ENCODE data around the gene KRT24. TPM values are rescaled to one million over a fixed set of nuclear protein-coding genes. Genes with fewer than 3 reads are reported as not detected.

Gene KRT24
- total RNA-seq, 1 experiment from 2014 or later, result not detected

DNA sequence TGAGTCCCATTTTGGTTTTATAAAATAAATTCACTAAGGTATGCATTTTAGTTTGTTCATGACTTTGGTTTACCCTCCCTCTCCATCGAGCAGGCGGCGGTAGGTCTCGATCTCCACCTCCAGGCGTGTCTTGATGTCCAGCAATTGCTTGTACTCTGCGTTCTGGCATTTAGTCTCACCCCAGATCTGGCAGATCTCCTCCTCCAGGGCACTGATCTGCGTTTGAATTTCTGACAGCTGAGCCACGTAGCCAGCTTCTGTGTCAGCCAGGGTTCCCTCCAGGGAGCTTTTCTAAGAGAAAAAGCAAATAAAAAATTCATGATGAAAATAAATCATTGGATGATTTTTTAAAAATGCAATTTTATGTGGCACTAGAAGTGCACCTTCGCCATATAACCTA lies 4.2 kb downstream of the KRT24 start:
- Mint-ChIP-seq H3K27me3 (ENCODE audit: insufficient read depth, unreplicated experiment) (no peaks in the 10 kb centered on the region), H3K27ac (ENCODE audit: low read depth, unreplicated experiment) (no peak overlapping the region)
- CTCF ChIA-PET, result interaction anchor here (0.6 kb wide), 1 partner anchor 864 kb away, joined by 3 read pairs; no protein-coding TSS in a partner anchor

GRCh38 chr17:40697297-40697696 lies 6.3 kb downstream of the KRT24 start:
- ChIA-PET POLR2A (interaction anchor here (0.7 to 2.6 kb wide), 13 partner anchors 8 to 227 kb away, joined by 3 to 22 read pairs (median 4); partner anchors contain the start of genes KRT222 and SMARCE1), CTCF (interaction anchor here (0.5 to 1.3 kb wide), 9 partner anchors 23 to 1234 kb away, joined by 3 to 4 read pairs (median 3); no protein-coding TSS in a partner anchor)
- TF ChIP-seq, protein P1, sequence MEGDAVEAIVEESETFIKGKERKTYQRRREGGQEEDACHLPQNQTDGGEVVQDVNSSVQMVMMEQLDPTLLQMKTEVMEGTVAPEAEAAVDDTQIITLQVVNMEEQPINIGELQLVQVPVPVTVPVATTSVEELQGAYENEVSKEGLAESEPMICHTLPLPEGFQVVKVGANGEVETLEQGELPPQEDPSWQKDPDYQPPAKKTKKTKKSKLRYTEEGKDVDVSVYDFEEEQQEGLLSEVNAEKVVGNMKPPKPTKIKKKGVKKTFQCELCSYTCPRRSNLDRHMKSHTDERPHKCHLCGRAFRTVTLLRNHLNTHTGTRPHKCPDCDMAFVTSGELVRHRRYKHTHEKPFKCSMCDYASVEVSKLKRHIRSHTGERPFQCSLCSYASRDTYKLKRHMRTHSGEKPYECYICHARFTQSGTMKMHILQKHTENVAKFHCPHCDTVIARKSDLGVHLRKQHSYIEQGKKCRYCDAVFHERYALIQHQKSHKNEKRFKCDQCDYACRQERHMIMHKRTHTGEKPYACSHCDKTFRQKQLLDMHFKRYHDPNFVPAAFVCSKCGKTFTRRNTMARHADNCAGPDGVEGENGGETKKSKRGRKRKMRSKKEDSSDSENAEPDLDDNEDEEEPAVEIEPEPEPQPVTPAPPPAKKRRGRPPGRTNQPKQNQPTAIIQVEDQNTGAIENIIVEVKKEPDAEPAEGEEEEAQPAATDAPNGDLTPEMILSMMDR (IDR thresholded peaks at IDR 0.05; ENCODE audit: unreplicated experiment), result no peak
- Mint-ChIP-seq H3K27ac (ENCODE audit: low read depth, unreplicated experiment) (no peak overlapping the region), H3K4me1 (ENCODE audit: insufficient read depth, unreplicated experiment) (peaks cover 13% of the 10 kb centered on the region), H3K4me3 (ENCODE audit: unreplicated experiment) (no peak overlapping the region), H3K27me3 (ENCODE audit: insufficient read depth, unreplicated experiment) (no peaks in the 10 kb centered on the region), H3K36me3 (ENCODE audit: insufficient read depth, unreplicated experiment) (no peaks in the 10 kb centered on the region), H3K9me3 (ENCODE audit: unreplicated experiment) (no peaks in the 10 kb centered on the region)
- DNase-seq (ENCODE audit: unreplicated experiment), result no peak
- intact Hi-C loops (cut with micrococcal nuclease), result no loop called here
- BruUV-seq (replicated peaks), result no TSS peak

More for the DNA sequence above, 4.2 kb downstream of the KRT24 start:
- H3K36me3 Mint-ChIP-seq (ENCODE audit: insufficient read depth, unreplicated experiment), result no peaks in the 10 kb centered on the region
- no peaks in the 10 kb centered on the region for H3K9me3 Mint-ChIP-seq (ENCODE audit: unreplicated experiment)
- no TSS peak for BruUV-seq (replicated peaks)
- no peak overlapping the region for H3K4me3 Mint-ChIP-seq (ENCODE audit: unreplicated experiment)
- POLR2A ChIA-PET, result interaction anchor here (0.7 kb wide), 1 partner anchor 33 kb away, joined by 3 read pairs; no protein-coding TSS in a partner anchor
- peaks cover 13% of the 10 kb centered on the region for H3K4me1 Mint-ChIP-seq (ENCODE audit: insufficient read depth, unreplicated experiment)
- no peak for DNase-seq (ENCODE audit: unreplicated experiment)
- intact Hi-C loops (cut with micrococcal nuclease), result no loop called here
- TF ChIP-seq, protein P1 (IDR thresholded peaks at IDR 0.05; ENCODE audit: unreplicated experiment), result no peak

- Mint-ChIP-seq H3K9me3 (ENCODE audit: unreplicated experiment) (no peaks in the 10 kb centered on the region), H3K36me3 (ENCODE audit: insufficient read depth, unreplicated experiment) (no peaks in the 10 kb centered on the region), H3K27ac (ENCODE audit: low read depth, unreplicated experiment) (peak overlapping the region; percentile 70), H3K4me3 (ENCODE audit: unreplicated experiment) (no peak overlapping the region), H3K27me3 (ENCODE audit: insufficient read depth, unreplicated experiment) (no peaks in the 10 kb centered on the region), H3K4me1 (ENCODE audit: insufficient read depth, unreplicated experiment) (peaks cover 13% of the 10 kb centered on the region)
- no TSS peak for BruUV-seq (replicated peaks)
- DNase-seq (ENCODE audit: unreplicated experiment), result peak; percentile 84
- CTCF ChIA-PET, result interaction anchor here (0.5 to 0.9 kb wide), 8 partner anchors 24 to 1234 kb away, joined by 3 to 4 read pairs (median 3); no protein-coding TSS in a partner anchor
- TF ChIP-seq, protein P1 (IDR thresholded peaks at IDR 0.05; ENCODE audit: unreplicated experiment), result no peak
- intact Hi-C loops (cut with micrococcal nuclease), result no loop called here
- POLR2A ChIA-PET, result interaction anchor here (0.6 to 2.6 kb wide), 13 partner anchors 9 to 226 kb away, joined by 3 to 22 read pairs (median 4); partner anchors contain the start of genes KRT222 and SMARCE1
Observed at GRCh38 chr17:40696651-40697072, 6.9 kb downstream of the KRT24 start.

- no peak overlapping the region for H3K4me3 Mint-ChIP-seq (ENCODE audit: unreplicated experiment)
- no TSS peak for BruUV-seq (replicated peaks)
Observed at GRCh38 chr17:40695874-40696472, 7.6 kb downstream of the KRT24 start.

More at GRCh38 chr17:40695874-40696472, 7.6 kb downstream of the KRT24 start:
- Mint-ChIP-seq H3K27me3 (ENCODE audit: insufficient read depth, unreplicated experiment) (no peaks in the 10 kb centered on the region), H3K27ac (ENCODE audit: low read depth, unreplicated experiment) (peak overlapping the region; percentile 70), H3K36me3 (ENCODE audit: insufficient read depth, unreplicated experiment) (no peaks in the 10 kb centered on the region), H3K4me1 (ENCODE audit: insufficient read depth, unreplicated experiment) (peaks cover 13% of the 10 kb centered on the region), H3K9me3 (ENCODE audit: unreplicated experiment) (no peaks in the 10 kb centered on the region)
- DNase-seq (ENCODE audit: unreplicated experiment), result no peak
- POLR2A ChIA-PET, result interaction anchor here (0.7 to 2.6 kb wide), 7 partner anchors 9 to 95 kb away, joined by 3 to 7 read pairs (median 5); partner anchors contain the start of gene KRT222
- CTCF ChIA-PET, result interaction anchor here (0.6 to 0.7 kb wide), 2 partner anchors 56 to 1206 kb away, joined by 3 read pairs; no protein-coding TSS in a partner anchor
- intact Hi-C loops (cut with micrococcal nuclease), result no loop called here
- TF ChIP-seq, protein P1 (IDR thresholded peaks at IDR 0.05; ENCODE audit: unreplicated experiment), result no peak
